Stimulated activated CD8-positive, alpha-beta memory T cell treated with anti-CD3 and anti-CD28 coated beads, Interleukin-7, amount 100 ng/mL, for 1 hour (primary cell): Measurements from ENCODE around the gene KLB.

ENCODE experiments used
- DNase-seq, 2 donors: peaks; one replicate each; pipeline ENCODE4 v3.0.0-alpha.2; 2020; ENCODE audit warnings: low read depth in 2 of 2

The KLB gene

DNA sequence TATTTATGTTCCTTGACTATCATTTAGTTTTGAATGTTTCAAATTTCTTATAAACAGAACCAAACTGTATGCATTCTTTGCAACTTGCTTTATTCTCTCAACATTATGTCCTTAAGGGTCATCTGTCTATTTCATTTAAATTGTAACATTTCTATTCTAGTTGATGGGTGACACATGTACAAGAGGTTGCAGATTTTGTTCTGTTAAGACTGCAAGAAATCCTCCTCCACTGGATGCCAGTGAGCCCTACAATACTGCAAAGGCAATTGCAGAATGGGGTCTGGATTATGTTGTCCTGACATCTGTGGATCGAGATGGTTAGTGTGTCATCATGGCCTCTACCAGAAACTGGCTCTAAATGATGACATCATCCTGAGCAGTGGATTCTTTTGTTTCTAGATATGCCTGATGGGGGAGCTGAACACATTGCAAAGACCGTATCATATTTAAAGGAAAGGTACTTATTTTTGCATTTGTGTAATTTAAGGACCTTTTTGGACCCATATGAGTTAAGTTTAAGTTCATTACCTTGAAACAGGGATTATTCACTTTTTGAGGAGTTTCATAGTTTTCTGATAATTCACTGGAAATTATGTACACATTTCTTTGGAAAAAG is 58.3 kb downstream of the KLB start:
- DNase-seq: no peak

GRCh38 chr4:39466747-39467146 is 60.0 kb downstream of the KLB start:
- no peak for DNase-seq

DNA sequence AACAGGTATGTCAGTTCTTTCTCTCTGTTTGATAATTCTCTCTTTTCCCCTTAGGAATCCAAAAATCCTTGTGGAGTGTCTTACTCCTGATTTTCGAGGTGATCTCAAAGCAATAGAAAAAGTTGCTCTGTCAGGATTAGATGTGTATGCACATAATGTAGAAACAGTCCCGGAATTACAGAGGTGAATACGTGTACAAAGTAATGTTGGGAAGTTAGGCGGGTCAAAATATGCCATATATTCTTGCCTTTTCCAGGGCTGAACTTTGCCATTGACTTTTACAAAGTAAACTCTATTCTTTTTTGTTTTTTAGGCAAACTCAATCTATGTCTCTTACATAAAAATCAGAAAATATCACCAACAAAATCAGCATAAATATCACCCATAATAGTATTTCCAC is 60.7 kb downstream of the KLB start:
- DNase-seq: no peak

GRCh38 chr4:39469429-39470077 is 62.8 kb downstream of the KLB start:
- no peak for DNase-seq

DNA sequence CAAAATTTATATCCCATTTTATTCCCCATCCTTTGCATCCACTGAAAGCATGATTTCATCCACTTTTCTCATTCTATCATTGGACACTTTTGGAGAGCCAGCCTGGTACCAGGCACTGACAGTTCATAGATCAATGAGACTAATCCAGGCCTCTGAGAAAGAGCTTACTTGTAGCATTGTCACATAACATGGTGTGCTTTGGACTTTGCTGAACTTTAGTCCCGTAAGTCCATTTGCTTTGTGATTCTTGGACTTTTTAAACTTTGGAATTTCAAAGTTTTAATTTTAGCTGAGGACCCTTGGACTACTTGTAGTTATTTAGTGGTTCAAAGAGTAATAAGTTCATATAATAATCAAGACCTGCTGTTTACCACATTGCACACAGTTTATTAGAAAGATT is 63.7 kb downstream of the KLB start:
- DNase-seq: no peak

DNA sequence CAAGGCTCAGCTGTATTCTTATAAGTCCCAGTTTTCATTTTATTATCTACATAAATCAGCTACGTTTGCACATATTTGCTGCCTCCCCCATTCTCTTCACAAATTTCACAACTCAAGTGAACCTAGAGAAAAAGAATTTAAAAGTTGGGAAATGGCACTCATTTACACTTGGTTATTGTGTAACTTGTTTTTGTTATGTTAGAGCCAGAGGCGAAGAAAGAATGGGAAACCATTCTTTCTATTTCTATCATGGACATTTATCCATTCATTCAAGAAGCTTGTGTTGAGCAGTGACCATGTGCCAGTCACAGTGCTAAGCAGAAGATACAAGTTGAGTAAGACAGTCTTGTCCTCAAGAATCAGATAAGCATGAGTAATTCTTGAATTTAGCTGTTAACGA is 65.7 kb downstream of the KLB start:
- DNase-seq: no peak

- DNase-seq: no peak
These were observed 69.6 kb downstream of the KLB start for GRCh38 chr4:39476187-39476895.

DNA sequence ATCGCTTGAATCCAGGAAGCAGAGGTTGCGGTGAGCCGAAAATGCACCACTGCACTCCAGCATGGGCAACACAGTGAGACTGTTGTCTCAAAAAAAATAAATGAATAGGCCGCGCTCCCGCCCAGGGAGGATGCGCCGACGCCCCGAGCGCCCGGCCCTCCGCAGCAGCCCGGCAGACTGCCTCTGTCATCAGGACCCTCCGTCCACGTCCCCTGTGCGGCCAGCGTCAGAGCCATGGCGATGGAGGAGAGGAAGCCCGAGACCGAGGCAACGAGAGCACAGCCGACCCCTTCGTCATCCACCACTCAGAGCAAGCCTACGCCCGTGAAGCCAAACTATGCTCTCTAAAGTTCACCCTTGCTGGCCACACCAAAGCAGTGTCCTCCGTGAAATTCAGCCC is 73.5 kb downstream of the KLB start:
- DNase-seq: no peak

DNA sequence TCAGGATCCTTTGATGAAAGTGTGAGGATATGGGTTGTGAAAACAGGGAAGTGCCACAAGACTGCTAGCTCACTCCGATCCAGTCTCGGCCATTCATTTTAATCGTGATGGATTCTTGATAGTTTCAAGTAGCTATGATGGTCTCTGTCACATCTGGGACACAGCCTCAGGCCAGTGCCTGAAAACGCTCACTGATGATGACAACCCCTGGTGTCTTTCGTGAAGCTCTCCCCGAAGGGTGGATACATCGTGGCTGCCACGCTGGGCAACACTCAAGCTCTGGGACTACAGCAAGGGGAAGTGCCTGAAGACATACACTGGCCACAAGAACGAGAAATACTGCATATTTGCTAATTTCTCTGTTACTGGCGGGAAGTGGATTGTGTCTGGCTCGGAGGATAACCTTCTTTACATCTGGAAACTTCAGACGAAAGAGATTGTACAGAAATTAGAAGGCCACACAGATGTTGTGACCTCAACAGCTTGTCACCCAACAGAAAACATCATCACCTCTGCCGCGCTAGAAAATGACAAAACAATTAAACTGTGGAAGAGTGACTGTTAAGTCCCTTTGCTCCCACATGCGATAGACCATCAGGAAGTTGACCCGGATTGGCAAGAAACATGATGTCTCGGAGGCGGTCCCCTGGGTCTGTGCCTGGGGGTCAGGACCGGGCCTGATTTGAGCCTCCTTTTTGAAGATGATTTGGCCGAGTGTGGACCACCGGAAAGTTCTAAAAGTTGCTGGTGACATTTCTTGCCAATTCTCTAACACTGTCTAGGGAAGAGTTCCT is 74.4 kb downstream of the KLB start:
- DNase-seq: no peak

GRCh38 chr4:39484582-39485272 is 78.0 kb downstream of the KLB start:
- no peak for DNase-seq

DNA sequence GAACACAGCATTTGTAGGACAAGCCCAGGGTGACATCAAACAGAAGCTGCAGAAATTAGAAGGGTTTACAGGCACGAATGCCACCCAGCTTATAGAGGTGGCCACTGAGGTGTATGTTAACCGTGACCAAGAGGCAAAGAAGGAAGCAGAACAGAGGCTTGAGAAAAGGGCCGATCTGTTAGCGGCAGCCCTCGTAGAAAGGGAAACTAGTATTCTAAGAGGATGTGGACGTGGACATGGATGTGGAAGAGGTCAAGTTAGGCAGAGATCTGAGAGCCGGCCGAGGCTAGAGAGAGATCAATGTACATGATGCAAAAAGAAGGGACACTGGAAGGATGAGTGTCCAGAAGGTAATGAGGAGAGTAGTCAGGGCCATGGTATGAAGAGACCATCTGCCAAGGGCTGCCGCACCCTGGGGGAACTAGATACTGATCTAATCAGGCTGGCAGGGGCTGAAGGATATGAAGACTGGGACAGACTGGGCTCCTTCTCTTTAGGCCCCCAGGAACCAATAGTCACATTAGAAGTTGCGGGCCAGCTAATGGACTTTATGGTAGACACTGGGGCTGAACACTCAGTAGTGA is 79.6 kb downstream of the KLB start:
- DNase-seq: no peak

- DNase-seq: no peak
These were observed 83.6 kb downstream of the KLB start for GRCh38 chr4:39490322-39490721.

GRCh38 chr4:39494354-39494753 is 87.6 kb downstream of the KLB start:
- DNase-seq: no peak

GRCh38 chr4:39495446-39496213 is 88.9 kb downstream of the KLB start:
- no peak for DNase-seq

GRCh38 chr4:39497909-39498726 is 91.4 kb downstream of the KLB start:
- DNase-seq: no peak

DNA sequence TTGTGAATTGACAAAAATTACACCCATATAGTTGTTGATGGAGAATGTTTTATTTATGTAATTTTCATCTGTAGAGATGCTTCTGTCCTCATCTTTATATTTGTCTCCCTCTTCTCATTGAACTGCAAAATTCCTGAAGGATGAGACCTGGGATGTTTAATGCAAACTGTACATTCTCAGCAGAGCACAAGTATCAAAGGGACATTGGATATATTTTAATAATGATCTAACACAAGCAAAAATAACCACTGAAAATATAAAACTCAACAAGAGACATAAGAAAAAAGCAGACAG is 91.9 kb downstream of the KLB start:
- no peak for DNase-seq
